ENCODE measurements around the gene CES3. TPM values are rescaled to one million over a fixed set of nuclear protein-coding genes. Genes with fewer than 3 reads are reported as not detected.
A peak's percentile ranks its signal among the peaks of the same experiment; 100 is the strongest.

The CES3 gene
- total and polyA plus RNA-seq, 5 donors = 0.48 to 1.3 (median 0.89) TPM

DNA sequence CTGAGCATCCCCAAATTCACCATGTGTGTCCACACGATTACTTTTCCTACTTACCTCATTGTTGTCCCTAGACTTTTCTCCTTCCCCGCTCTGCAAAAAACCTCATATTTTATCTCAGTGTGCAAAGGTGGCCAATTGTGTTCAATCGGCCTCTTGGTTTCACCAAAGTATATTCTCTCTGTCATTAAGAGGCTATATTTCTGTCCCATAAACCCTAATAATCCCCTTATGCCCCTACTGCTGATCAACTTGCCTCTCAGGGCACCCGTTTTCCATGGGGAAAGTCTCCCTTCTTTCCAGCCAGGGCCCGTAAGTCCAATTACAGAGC is 14.1 kb upstream of the CES3 start:
- H3K27me3 ChIP-seq (ENCODE audit: control insufficient read depth, insufficient read depth) = no peaks in the 10 kb centered on the region
- H3K9me3 ChIP-seq (ENCODE audit: control insufficient read depth, low read length) = no peaks in the 10 kb centered on the region
- no peak overlapping the region for H3K27ac ChIP-seq (ENCODE audit: low read length)
- WGBS = 38% methylated on average over 5 of the region's 5 CpGs
- DNase-seq = no peak
- no peak overlapping the region for H3K4me3 ChIP-seq (ENCODE audit: low read length)
- no peak for ATAC-seq
- intact Hi-C loops (cut with DNase I) = loop anchor here in 1 of 4 donors (10.0 kb wide), 1 partner anchor 52 kb away; no protein-coding TSS in a partner anchor
- H3K4me1 ChIP-seq (ENCODE audit: control insufficient read depth, insufficient read depth, low read length) = no peaks in the 10 kb centered on the region

- no peaks in the 10 kb centered on the region for H3K9me3 ChIP-seq (ENCODE audit: control insufficient read depth, low read length)
- ATAC-seq (peak; percentile 72 to 76), DNase-seq (peak; percentile 81 to 93 (median 86))
- no peaks in the 10 kb centered on the region for H3K4me1 ChIP-seq (ENCODE audit: control insufficient read depth, insufficient read depth, low read length)
- H3K27ac ChIP-seq (ENCODE audit: low read length) = no peak overlapping the region
- intact Hi-C loops (cut with DNase I) = loop anchor here in 1 of 4 donors (10.0 kb wide), 1 partner anchor 53 kb away; no protein-coding TSS in a partner anchor
- H3K27me3 ChIP-seq (ENCODE audit: control insufficient read depth, insufficient read depth) = no peaks in the 10 kb centered on the region
- peak overlapping the region; percentile 68 for H3K4me3 ChIP-seq (ENCODE audit: low read length)
- WGBS = under 1% methylated on average over 21 of the region's 23 CpGs
Observed at GRCh38 chr16:66947302-66948065, 13.6 kb upstream of the CES3 start.

DNA sequence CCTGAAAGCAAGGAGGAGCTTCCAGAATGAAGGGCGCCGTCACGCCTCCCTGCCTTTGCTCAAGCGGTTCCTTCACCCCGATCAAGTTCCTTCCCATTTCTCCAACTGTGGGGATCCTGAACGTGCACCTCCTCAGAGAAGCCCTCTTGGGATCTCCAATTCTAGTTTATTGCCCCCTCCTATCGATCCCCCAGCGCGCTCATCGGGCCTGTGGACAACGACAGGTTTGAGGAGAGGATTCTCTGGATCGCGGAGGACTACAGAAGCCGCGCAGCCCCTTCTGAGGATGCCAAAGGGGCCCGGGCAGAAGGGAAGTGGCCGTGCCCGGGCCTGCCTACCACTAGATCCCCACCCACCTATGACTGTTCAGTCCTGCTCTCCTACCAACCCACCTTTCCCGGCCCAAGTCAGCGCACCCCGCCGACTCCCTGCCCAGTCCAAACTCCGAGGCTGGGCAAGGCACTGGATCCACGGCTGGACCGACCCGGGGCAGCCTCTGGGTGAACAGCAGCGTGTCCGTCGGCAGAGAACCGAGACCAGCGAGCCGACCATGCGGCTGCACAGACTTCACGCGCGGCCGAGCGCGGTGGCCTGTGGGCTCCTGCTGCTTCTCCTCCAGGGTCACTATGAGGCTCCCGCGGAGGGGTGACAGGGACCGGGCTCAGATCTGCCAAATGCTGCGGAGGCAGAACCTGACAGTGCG is 12.8 kb upstream of the CES3 start:
- Histone ChIP-seq H3K4me3 (ENCODE audit: low read length) (peak overlapping the region; percentile 68), H3K9me3 (ENCODE audit: control insufficient read depth, low read length) (no peaks in the 10 kb centered on the region), H3K4me1 (ENCODE audit: control insufficient read depth, insufficient read depth, low read length) (no peaks in the 10 kb centered on the region), H3K27me3 (ENCODE audit: control insufficient read depth, insufficient read depth) (no peaks in the 10 kb centered on the region), H3K27ac (ENCODE audit: low read length) (no peak overlapping the region)
- ATAC-seq = peak; percentile 26 to 44
- intact Hi-C loops (cut with DNase I) = loop anchor here in 1 of 4 donors (10.0 kb wide), 1 partner anchor 53 kb away; no protein-coding TSS in a partner anchor
- DNase-seq = peak in 2 of 3 donors; percentile 64 to 71
- WGBS = 3% methylated on average over 44 of the region's 44 CpGs

GRCh38 chr16:66948837-66949225 is 12.2 kb upstream of the CES3 start:
- H3K4me1 ChIP-seq (ENCODE audit: control insufficient read depth, insufficient read depth, low read length) = no peaks in the 10 kb centered on the region
- ATAC-seq = peak; percentile 3 to 16
- H3K27ac ChIP-seq (ENCODE audit: low read length) = no peak overlapping the region
- intact Hi-C loops (cut with DNase I) = loop anchor here in 1 of 4 donors (10.0 kb wide), 1 partner anchor 54 kb away; no protein-coding TSS in a partner anchor
- H3K4me3 ChIP-seq (ENCODE audit: low read length) = peak overlapping the region; percentile 68
- DNase-seq = no peak
- WGBS = 18% methylated on average over 21 of the region's 21 CpGs
- no peaks in the 10 kb centered on the region for H3K9me3 ChIP-seq (ENCODE audit: control insufficient read depth, low read length)
- no peaks in the 10 kb centered on the region for H3K27me3 ChIP-seq (ENCODE audit: control insufficient read depth, insufficient read depth)

- no peak overlapping the region for H3K4me3 ChIP-seq (ENCODE audit: low read length)
- H3K4me1 ChIP-seq (ENCODE audit: control insufficient read depth, insufficient read depth, low read length) = no peaks in the 10 kb centered on the region
- no peak for DNase-seq
- WGBS = 73% methylated on average over 6 of the region's 6 CpGs
- intact Hi-C loops (cut with DNase I) = loop anchor here in 1 of 4 donors (10.0 kb wide), 1 partner anchor 55 kb away; no protein-coding TSS in a partner anchor
- H3K27ac ChIP-seq (ENCODE audit: low read length) = no peak overlapping the region
- H3K27me3 ChIP-seq (ENCODE audit: control insufficient read depth, insufficient read depth) = no peaks in the 10 kb centered on the region
- ATAC-seq = no peak
- H3K9me3 ChIP-seq (ENCODE audit: control insufficient read depth, low read length) = no peaks in the 10 kb centered on the region
Observed at GRCh38 chr16:66949472-66949871, 11.6 kb upstream of the CES3 start.

DNA sequence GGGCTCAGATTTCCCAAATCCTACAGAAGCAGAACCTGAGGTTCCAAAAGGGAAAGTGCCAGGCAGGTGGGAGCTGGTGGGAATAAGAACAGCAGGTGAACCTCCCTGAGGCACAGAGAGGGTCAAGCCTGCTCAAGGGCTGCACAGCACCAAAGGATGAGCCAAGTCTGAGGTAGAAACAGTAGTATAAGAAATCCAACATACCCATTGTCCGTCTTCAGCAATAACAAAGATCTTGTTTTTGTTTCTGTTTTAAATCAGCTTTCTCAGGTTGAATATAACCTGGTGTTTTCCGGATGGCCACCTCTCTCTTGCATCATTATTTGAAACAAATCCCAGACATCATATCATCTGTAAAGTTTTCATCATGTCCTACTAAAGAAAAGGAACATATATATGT is 10.6 kb upstream of the CES3 start:
- DNase-seq = no peak
- Histone ChIP-seq H3K27ac (ENCODE audit: low read length) (no peak overlapping the region), H3K9me3 (ENCODE audit: control insufficient read depth, low read length) (no peaks in the 10 kb centered on the region), H3K4me3 (ENCODE audit: low read length) (no peak overlapping the region), H3K4me1 (ENCODE audit: control insufficient read depth, insufficient read depth, low read length) (no peaks in the 10 kb centered on the region), H3K27me3 (ENCODE audit: control insufficient read depth, insufficient read depth) (no peaks in the 10 kb centered on the region)
- intact Hi-C loops (cut with DNase I) = no loop called here
- WGBS = 77% methylated on average over 2 of the region's 2 CpGs
- no peak for ATAC-seq

GRCh38 chr16:66950971-66951790 is 9.9 kb upstream of the CES3 start:
- WGBS = 80% methylated on average over 4 of the region's 4 CpGs
- ATAC-seq = no peak

DNA sequence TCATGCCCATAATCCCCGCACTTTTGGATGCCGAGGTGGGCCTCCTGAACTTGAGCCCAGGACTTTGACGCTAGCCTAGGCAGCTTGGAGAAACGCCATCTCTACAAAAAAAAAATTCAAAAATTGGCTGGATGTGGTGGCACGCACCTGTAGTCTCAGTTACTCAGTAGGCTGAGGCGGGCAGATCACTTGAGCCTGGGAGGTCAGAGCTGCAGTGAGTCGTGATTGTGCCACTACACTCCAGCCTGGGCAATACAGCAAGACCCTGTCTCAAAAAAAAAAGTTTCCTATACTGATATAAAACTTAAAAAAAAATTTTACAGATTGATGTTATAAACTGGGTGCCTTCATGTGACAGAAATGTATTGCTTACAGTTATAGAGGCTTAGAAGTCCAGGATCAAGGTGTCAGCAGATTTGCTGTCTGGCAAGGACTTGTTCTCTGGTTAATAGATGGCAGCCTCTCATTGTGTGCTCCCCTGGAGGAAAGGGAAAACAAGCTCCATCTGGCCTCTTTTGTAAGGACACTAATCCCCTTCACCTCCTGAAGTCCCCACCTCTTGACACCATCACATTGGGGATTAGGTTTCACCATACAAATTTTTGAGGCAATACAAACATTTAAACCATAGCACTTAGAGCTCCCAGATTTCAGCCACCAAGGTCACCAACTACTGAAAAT is 8.5 kb upstream of the CES3 start:
- no peak for ATAC-seq
- Histone ChIP-seq H3K9me3 (ENCODE audit: control insufficient read depth, low read length) (no peaks in the 10 kb centered on the region), H3K4me1 (ENCODE audit: control insufficient read depth, insufficient read depth, low read length) (no peaks in the 10 kb centered on the region), H3K27ac (ENCODE audit: low read length) (no peak overlapping the region), H3K4me3 (ENCODE audit: low read length) (no peak overlapping the region), H3K27me3 (ENCODE audit: control insufficient read depth, insufficient read depth) (no peaks in the 10 kb centered on the region)
- intact Hi-C loops (cut with DNase I) = no loop called here
- DNase-seq = no peak
- WGBS = 86% methylated on average over 7 of the region's 7 CpGs

More at GRCh38 chr16:66950971-66951790, 9.9 kb upstream of the CES3 start:
- Histone ChIP-seq H3K9me3 (ENCODE audit: control insufficient read depth, low read length) (no peaks in the 10 kb centered on the region), H3K27ac (ENCODE audit: low read length) (no peak overlapping the region), H3K27me3 (ENCODE audit: control insufficient read depth, insufficient read depth) (no peaks in the 10 kb centered on the region), H3K4me1 (ENCODE audit: control insufficient read depth, insufficient read depth, low read length) (no peaks in the 10 kb centered on the region), H3K4me3 (ENCODE audit: low read length) (no peak overlapping the region)
- intact Hi-C loops (cut with DNase I) = no loop called here
- no peak for DNase-seq

DNA sequence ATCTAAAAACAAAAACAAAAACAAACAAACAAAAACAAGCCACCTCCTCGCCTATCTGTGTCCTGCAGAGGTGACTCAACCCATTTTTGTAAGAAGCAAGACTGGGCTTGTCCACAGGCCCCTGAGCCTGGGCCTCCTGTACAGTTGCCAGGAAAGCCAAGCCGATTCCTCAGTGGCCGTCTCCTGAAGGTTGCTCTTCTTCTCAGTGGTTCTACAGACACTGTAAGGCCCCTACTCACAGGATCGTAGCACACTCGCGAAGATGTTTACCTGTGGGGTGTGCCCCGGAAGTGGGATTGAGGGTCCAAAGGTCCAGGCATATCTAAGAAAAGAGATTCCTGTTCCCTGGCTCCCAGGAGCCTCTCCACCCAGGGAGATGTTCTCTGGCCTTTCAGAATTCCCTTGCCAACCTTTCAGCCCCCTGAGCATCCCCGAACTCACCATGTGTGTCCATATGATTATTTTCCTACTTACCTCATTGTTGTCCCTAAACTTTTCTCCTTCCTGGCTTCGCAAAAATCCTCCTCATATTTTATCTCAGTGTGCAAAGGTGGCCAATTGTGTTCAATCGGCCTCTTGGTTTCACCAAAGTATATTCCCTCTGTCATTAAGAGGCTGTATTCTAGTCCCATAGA is 7.5 kb upstream of the CES3 start:
- no peaks in the 10 kb centered on the region for H3K27me3 ChIP-seq (ENCODE audit: control insufficient read depth, insufficient read depth)
- no peak overlapping the region for H3K27ac ChIP-seq (ENCODE audit: low read length)
- H3K4me1 ChIP-seq (ENCODE audit: control insufficient read depth, insufficient read depth, low read length) = no peaks in the 10 kb centered on the region
- no peak overlapping the region for H3K4me3 ChIP-seq (ENCODE audit: low read length)
- 80% methylated on average over 10 of the region's 10 CpGs for WGBS
- DNase-seq (no peak), ATAC-seq (no peak)
- H3K9me3 ChIP-seq (ENCODE audit: control insufficient read depth, low read length) = no peaks in the 10 kb centered on the region
- intact Hi-C loops (cut with DNase I) = no loop called here

GRCh38 chr16:66954097-66954659 is 6.9 kb upstream of the CES3 start:
- H3K4me1 ChIP-seq (ENCODE audit: control insufficient read depth, insufficient read depth, low read length) = no peaks in the 10 kb centered on the region
- intact Hi-C loops (cut with DNase I) = no loop called here
- H3K4me3 ChIP-seq (ENCODE audit: low read length) = no peak overlapping the region
- 20% methylated on average over 8 of the region's 8 CpGs for WGBS
- H3K27me3 ChIP-seq (ENCODE audit: control insufficient read depth, insufficient read depth) = no peaks in the 10 kb centered on the region
- peak; percentile 72 to 79 for ATAC-seq
- H3K9me3 ChIP-seq (ENCODE audit: control insufficient read depth, low read length) = no peaks in the 10 kb centered on the region
- peak; percentile 59 to 86 (median 85) for DNase-seq
- H3K27ac ChIP-seq (ENCODE audit: low read length) = no peak overlapping the region

Measured in right cardiac atrium (tissue), 5 donors.